HG02588 (cell line): ENCODE results near the gene JAML.
A peak's percentile ranks its signal among the peaks of the same experiment; 100 is the strongest.

Experiments
- ATAC-seq: cut with Tn5 transposase; IDR thresholded peaks from one replicate; pipeline ENCODE4 v1.9.1; 2021; ENCODE audit warnings: mild to moderate bottlenecking, moderate library complexity; ENCODE audit not compliant: unreplicated experiment

The JAML gene

GRCh38 chr11:118148856-118149255 lies 76.0 kb downstream of the JAML start:
- ATAC-seq: no peak

DNA sequence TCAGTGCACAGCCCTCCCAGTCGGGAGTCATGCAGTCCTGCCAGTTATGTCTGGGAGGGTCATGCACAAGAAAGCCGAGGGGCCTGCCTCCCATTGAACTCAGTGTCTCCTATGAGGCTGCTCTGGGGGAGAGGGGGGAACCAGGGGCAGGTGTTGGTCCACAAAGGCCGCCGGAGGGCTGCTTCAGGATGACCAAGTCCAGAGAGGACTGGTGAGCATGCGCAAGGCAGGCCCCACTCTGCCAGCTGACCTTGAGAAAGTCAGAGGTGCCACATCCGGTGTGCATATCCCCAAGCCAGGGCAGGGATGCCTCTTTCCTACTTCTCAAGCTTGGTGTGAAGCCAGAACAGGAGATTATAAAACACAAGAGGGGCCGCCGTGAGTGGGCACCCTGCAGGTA lies 76.6 kb downstream of the JAML start:
- ATAC-seq: no peak

DNA sequence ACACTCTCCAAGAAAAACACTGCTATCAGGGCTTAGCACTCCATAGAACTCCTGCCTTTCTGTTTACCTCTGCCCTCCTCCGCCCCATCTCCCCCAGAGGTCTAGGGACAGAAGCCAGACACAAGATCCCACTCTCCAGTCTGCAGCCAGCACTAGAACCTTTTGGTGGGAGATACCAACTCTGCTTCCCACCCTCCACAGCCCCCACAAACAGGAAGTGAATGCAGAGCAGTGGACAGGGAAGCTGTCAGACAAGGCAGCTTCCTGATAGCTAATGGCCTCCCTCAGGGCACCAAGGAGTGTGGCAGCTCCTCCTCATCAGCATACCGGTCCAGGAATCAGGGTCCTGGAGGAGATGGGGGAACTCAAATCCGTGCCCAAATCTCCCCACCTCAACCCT lies 77.3 kb downstream of the JAML start:
- no peak for ATAC-seq

DNA sequence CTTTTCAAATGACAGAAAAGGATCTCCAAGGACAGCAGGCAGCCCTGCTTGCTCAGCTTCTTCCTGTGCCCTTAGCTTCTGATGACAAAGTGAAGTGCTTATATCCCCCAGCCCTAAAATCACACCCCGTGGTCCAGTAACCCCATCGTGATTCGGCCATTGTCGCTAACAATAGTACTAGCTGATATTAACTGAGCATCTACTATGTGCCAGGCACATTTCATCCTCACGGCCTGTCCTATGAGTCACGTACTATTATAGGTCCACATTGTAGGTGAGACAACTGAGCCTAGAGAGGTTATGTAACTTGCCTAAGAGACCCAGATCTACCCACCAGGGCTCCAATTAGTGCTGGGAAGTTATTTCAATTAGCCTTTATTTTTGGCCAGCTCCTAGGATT lies 78.3 kb downstream of the JAML start:
- no peak for ATAC-seq

DNA sequence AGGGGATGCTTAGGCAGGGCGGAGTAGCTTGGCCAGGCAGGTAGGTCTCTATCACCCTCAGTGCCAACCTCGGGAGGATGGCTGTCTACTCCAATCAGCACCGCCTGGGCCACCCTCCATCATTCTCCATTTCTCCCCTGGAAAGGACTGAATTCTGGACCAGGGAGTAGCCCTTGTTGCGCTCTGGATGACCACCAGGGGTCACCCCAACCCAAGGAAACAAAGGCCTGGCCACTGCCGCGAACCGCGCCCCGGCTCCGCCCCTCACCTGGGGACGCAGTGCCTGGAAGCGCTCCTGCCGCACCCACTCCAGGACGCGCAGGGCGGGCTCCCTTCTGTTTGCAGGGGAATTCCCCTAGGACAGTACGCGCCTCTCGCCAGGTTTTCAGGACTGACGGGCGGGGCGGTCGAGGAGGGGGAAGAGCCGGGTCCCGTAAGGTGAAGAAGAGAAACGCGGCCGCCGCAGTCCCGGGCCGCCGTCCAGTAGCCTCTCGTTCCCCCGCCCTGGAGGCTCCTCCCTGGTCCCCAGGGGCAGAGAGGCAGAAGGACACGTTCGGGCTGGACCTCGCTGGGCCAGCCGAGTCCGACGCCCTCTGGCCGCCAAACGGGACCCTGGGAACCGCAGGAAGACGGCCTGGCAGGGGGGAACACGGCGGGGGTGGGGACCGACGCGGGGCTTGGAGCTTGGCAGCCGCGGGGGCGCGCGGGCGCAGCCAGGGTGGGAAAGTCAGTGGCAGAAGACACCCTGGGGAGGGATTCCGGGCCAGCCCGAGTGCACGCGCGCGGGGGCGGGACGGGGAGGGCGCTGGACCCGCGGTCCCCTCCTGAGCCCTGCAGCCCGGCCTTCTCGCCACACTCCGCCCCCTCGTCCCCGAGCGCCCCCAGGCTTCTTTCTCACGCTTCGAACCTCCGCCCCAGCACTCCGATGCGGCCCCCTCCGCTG lies 79.3 kb downstream of the JAML start:
- ATAC-seq: peak; percentile 82

GRCh38 chr11:118144301-118145268 lies 80.2 kb downstream of the JAML start:
- no peak for ATAC-seq
